Measurements from ENCODE around the gene NMNAT3.

NMNAT3 gene

DNA sequence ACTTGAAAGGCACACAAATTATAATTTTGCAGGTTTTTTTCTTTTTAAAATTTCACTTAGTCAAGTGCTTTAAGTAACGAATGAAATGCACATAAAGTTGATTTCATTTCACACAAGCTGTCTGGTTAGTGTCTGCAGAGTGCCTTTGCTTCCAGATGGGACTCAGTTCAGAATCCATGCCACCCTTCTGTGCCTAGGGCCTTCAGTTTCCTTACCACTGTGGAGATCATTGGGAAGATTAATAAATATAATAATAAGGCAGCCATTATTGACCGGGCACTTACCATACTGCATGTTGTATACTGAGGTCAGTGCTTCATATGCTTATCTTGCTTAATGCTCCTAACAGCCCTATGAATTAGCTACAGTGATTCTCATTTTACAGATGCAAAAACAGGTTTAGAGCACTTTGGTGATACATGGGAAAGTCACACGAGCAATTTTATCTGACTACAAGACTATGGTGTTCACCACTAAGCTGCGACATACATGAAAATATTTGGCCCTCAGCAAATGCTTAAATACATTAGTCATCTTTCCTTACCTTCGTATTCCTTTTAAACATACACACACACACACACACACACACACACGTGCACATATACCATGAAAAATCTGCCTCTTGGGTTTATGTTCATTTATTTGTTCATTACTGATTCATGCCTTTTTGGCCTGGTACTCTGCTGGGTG, 3.1 kb downstream of the NMNAT3 start:
- DNase-seq = no peak

DNA sequence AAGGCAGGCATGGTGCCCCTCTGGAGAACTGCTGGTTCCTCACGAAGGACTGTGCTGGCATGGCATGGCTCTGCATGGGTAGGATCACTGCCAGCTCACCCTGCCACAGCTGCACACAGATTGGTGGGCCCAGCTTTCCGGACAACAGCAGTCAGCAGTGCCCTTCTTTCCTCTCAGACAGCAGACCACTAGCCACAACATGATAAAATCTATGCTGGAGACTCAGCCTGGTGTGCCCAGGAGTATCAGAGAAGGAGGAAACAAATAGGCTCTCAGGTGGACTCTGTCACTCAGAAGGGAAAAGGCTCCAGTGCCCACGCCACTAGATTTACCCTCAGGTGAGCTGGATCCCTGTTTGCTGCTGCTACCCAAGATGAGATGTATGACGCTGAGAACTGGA, 4.9 kb downstream of the NMNAT3 start:
- DNase-seq = no peak

DNA sequence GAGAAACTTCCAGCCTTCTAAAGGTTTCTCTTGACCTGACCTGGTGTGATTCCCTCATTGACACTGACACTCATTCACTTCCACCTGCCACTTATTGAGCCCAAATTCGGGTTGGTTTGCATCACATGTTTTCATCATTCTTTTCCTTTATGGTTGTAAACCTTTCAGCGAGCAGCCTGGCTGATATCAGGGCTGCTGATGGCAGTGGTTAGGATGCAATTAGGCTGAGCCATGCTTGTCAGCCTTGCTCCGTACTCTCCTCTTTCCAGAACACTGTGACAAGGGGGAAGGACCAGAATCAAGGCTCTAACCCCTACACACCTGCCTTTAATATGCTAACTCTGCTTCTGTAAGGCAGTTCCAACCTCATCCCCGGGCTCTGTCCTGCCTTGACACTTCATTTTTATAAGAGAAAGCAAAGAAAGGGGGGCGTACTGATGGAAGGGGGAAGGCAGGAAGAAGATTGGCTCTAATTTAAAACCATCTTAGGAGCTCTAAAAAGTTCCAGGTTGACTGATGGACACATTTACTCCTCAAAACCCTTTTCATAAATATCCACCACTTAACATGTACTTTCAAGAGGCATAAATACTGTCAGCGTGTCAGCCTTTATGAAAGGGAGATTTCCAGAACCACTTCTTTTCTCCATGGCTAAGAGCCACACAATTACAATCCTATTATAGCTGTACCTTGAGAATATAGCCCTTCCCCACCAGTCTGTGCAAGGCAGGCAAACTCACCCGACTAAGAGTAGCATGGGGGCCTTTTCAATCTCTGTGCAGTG, 5.7 kb downstream of the NMNAT3 start:
- DNase-seq = no peak

DNA sequence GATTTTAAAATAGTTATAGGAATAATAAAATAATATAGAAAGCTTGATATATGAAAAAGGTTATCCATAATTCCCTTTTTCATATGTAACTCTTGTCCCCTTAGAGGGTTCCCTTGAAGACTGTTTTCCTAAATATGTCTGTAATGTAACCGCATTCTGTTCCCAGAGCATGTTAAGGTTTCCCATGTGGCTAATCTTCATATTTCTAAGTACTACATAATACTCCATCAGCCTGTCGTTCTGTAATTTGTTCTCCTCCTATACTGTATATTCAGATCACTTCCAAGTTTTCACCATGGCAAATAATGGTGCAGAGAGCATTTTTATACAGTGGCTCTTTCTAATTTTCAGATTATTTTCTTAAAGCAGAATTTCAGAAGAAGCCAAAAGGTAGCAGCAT, 6.7 kb downstream of the NMNAT3 start:
- no peak for DNase-seq

DNA sequence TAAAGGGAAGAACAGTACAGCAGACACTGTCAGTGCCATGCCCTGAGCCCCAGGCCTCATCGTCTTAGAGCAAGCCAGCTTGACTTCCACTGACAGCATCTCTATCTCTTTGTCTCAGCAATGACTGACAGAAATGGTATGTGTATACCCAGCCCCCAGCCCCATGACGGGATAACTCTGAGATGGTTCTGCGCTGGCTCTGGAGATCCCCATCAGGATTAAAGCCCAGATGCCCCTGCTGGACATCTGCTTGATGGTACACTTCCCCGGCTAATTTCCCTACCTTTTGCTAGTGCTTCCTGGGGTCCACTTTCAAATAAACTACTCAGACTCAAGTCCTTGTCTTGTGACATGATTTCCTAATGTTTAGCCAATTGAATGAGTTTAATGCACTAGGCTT, 7.6 kb downstream of the NMNAT3 start:
- no peak for DNase-seq

DNA sequence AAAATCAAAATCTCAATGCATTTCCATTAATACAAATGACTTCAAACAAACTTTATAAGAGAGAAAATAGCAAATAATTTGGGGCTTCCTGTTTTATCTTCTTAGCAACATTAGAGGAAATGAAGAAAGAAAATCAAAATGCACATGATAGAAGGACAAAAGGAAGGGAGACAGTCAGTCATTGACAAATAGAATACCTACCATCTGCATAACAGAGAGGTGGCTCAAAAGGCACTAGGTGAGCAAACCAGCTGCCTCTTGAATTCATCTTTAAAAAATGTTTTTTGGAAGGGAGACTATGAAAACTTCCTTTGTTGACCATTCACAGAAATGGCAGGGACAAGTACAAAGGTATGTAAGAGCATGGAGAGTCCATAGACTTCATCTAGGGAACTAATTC, 9.4 kb downstream of the NMNAT3 start:
- no peak for DNase-seq

DNA sequence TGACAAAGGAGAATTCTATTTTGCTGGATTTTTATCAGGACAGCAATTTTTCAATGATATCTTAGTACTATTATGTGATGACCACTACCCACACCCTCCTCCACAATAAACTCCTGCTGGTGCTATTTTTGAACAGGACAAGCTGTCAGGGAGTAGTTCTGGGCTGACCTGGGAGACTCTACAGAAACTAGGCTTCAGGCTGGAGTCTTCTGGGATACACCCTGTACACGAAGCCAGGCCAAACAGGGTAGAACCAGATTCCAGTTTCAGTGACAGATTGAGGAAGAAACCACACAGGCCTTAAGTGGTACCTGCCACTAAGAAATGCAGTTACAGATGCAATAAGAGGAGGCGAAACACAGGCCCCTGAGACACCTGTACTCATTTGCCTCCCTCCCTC, 12.8 kb downstream of the NMNAT3 start:
- no peak for DNase-seq

DNA sequence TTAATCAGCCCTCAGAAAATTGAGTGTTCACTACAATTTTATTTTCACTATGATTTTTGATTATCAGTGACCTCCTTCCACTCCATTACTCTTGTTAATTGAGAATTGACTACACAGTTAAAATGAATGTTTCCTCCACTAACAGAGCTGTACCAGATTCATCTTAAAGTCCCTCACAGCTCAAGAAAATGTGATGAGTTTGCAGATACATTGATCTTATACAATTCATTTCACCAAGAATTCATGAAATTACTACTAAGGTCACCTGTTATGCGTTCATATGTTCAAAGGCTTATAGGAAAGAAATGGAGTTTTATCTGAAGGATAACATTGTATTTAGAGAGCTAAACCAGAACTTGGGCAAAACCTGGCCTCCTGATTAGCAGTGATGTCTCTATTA, 17.5 kb downstream of the NMNAT3 start:
- no peak for DNase-seq

DNA sequence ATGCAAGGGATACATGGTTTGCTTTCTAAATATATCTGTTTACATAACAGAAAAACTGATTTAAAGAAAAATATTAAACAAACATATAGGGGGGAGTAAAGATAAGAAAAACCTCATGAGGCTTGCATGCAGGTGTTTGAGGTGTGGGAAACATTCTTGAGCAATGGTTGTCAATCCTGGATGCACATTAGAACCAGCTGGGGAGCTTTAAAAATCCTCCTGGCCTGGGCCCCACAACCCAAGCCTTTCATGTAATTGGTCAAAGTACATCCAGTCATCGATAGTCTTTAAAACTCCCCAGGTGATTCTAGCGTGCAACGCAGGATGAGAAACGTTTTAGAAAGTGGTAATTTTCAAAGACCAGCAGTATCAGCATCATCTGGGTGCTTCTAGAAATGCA, 18.3 kb downstream of the NMNAT3 start:
- no peak for DNase-seq

DNA sequence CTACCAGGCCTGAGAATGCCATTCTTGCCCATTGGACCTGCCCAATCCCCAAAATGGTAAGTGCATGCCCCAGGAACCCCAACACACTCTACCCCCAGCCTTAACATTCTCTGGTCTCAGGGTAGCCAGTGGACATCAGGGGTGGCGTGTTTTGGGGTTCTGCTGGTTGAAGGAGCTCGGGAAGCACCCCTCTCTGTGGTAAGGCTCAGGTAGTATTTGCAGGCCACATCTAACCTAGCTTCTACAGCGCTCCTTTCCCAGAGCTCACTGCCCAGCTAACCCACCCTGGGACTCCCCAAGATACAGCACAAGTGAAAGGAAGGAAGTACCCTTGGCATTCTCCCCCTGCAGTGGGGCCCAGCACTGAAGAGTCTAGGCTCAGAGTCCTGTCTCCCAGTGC, 19.8 kb downstream of the NMNAT3 start:
- DNase-seq = no peak

DNA sequence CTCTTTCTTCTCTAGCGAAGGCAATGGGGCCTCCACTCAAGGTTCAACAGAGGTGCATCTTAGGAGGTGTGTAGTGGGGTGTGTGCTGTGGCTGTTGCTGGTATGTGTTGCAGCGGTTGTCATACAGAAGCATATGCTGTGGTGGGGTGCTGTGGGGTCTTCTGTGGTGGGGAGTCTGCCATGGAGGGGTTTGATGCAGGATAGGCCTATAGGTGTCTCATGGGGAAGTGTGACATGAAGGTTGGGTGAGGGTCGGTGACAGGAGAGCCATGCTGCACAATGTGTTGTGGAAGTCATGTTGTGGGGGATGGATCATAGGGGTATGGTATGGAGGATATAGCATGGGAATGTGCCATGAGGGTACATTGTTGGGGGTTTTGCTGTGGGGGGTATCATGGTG, 20.3 kb downstream of the NMNAT3 start:
- no peak for DNase-seq

DNA sequence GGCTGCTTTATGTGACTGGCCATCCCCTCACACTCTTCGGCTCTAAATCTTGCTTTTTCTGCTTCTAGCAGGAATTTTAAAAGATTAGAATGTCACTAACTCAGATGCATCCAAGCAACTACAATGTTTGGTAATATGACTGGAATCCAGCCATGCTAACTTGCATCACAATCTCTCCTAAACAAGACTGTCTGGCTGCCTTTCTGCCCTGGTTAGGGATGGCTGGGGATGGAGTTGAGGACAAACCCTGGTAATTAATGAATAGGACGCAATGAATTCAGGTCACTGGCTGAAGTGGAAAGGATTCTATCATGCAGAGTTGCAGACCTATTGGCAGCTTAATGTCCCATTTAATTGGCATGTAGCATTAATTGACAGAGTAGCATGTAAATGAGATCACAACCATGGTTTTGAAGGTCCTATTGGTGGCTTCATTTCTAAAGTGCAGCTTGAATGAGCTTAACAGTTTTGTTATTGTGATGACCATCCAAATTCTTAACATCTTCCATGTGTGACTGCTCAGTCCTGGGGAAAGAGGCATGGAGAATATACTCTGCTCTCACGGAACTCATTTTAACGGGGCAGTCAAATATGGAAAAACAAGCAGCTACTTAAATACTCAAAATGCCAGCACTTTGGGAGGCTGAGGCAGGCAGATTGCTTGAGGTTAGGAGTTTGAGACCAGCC, 21.7 kb downstream of the NMNAT3 start:
- no peak for DNase-seq

DNA sequence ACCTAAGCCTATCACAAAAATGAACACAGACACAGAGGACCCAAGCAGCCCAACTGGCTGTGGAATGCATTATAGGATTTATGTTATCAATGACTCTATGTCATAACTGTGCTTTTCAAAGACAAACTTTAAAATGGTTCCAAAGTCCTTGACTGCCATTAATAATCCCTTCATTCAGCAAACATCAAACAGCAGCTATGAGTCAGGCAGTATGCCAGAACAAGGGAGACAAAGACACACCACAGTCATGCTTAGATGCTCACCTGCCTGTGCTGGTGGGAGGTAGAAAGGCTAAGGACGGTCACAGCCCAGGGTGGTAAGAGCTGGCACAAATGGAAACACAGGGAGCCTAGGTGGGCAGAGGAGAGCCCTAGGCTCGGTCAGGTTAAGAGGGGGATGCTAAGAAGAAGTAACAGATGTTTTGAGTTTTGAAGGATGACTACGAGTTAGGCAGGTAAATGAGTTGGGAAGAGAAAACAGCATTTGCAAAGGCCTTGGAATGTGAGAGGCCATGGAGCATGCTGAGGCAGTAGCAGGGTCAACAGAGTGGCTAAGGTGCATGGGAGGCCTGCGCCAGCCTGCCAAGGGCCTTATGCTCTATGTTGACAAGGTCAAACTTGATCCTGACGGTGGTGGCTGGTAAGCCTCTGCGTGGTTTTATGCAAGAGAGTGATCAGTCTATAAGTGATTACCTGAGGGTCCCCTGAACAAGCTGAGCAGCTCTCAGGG, 23.0 kb downstream of the NMNAT3 start:
- no peak for DNase-seq

DNA sequence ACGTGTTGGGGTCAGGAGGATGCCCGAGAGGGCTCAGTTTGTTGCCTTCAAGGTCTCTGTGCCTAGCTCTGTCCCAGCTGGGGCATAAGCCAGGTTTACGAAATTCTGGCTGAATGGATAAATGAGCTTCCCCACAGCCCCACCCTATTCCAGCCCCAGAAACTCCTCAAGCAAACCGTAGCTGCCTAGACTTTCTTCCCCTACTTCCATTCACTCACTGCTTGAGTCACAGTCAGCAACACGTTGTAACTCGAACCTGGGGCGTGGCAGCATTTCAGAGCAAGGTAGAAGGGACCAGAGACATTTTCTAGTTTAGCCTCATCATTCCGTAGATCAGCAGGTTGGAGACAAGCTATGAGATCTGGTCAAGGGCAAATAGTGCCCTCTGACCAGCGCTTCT, 24.2 kb downstream of the NMNAT3 start:
- no peak for DNase-seq

DNA sequence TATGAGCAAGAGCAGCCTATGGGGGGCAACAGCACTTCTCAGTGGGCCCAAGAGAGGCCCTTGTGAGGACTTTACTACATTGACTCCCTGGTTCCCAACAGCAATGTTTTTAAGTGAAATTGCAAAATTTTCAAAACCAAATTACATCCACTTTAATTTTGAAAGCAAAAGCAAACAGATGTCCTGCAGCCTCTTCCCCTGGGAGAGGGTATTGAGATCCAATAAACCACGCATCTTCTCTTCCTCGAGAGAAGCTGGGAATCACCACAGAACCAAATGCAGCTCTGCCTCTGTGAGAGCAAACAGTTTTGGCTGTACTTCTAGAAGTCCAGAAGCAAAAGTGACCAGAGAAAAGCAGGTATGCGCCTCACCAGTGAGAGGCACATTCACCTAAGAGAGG, 25.2 kb downstream of the NMNAT3 start:
- DNase-seq = no peak

DNA sequence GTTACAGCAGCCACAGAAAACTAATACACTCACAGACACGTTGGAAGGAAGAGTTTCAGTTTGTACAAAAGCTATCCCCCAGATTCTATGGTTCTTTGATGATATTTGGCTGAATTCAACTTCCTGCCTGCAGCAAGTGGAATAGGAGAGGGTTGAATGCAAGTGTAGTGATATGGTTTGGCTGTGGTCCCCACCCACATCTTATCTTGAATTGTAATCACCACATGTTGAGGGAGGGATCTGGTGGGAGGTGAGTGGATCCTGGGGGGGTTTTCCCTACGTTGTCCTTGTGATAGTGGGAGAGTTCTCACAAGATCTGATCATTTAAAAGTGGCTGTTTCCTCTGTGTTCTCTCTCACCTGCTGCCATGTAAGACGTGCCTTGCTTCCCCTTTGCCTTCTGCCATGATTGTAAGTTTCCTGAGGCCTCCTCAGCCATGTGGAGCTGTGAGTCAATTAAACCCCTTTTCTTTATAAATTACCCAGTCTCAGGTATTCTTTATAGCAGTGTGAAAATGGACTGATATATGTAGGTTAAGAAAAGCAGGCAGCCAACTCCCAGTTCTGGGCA, 29.8 kb downstream of the NMNAT3 start:
- DNase-seq = no peak

DNA sequence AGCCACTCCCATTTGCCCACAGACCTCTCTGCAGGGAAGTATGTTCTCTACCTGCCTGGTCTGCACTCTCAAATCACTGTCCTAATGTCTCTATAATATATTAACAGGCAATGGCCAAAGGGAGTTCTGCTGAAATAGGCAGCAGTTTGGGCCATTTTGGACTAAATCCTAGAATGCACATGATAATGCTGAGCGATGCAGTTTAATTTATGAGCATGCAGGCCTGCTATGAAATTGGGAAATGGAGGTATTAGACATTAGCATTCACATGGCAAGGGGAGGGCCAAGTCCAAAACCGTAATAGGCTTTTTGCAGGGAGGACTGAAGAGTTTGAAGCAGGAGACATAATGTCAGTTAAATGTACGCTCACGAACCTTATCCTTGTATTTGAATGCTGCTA, 31.3 kb downstream of the NMNAT3 start:
- DNase-seq = no peak

DNA sequence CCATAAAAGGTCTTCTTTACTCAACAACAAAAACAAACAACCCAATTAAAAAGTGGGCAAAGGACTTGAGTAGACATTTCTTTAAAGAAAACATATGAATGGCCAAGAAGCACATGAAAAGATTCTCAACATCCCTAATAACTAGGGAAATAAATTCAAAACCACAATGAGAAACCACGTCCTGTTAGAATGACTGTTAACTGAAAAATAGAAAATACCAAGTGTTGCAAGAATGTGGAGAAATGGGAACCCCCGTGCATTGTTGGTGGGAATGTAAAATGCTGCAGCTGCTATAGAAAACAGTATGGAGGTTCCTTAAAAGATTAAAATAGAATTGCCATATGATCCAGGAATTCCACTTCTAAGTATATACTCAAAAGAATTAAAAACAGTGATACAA, 34.8 kb downstream of the NMNAT3 start:
- no peak for DNase-seq

DNA sequence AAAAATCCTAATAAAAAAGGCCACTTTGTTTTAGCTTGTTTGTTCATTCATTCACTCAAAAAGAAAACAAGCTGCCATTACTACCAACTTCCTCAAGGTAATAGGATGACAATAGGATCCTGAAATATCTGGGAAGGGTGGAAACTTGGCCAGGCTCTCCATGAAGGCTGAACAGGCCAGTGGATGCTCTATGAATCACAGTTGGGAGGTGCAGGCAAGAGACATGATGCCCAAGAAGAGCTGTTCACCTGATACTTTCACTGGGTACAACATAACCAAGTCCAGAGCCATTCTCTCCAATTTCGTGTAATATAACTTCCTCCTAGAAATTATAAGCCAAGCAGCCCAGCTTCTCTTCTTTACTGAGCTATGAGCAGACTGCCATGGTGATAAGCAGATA, 37.3 kb downstream of the NMNAT3 start:
- no peak for DNase-seq

DNA sequence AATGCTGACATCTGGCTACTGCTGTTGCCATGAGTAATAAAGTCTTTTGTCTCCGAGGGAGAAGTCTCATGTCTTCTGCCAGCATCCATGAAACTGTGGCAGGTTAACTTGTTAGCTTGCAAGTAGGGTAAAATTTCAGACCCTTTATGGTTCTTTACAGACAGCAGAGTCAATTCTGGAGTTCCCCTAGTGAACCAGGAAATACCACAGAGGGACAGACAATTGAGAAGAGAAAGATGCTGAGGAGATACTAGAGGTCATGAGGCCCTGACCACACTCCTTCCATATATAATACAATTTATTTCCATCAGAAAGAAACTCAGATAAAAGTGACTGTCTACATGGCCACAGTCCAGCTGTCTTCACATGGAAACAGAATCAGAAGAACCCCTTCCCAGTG, 38.1 kb downstream of the NMNAT3 start:
- no peak for DNase-seq

DNA sequence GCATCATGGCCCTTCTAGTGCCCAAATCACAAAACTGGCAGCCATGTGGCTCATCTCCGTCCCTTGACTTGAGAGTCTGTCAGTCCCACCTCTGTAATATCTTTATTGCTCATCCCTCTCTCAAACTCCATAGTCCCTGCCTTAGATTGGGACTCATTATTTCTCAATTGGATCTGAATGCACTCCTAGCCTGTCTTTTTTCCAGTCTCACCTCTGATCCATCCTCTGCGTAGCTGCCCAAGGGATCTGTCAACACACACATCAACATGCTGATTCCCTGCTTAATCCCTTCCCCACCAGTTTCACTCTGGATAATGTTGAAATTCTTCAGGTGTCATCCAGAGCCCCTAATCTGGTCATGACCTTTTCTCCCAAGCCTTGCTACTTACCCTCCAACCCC, 39.3 kb downstream of the NMNAT3 start:
- no peak for DNase-seq

DNA sequence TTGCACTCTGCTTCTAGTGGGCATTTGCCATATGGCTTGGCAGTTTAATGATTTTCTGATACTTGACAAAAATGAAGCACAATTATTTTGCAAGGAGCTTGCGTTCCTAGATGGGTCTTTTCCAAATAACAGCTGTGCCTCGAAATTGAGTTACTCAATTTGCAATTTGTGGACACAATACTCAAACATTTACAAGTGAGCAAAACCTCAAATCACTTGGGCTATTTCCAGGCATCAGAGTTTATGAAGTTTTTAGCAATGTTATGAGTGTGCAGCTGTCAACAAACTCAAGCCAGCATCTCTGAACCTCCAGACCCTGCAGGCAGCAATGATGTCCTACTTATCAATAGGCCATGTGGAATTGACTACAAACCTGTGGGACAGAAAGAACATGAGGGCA, 41.3 kb downstream of the NMNAT3 start:
- no peak for DNase-seq

DNA sequence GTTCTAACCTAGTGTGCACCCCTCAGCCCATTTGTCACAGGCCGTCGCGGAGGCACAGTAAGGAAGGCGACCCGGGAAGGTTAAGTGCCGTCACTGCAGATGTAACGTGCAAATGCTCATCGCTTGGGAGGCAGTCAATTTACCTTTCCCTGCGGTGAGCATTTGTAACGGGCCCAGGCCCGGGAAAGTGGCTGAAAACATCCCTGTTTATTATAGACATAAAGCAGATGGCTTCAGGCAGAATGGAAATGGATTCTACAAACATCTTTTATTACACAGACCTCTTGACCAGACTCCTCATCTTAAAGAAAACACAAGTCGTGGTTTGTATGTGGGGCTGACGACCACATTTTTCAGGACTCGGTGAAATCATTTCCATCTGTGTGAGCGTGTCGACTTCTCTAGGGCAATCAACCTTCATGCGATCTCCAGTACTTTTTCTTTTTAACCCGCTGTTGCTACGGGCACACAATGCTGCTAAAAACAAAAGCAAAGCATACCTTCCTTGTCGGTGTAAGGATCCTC, 43.6 kb downstream of the NMNAT3 start:
- no peak for DNase-seq

All from 8988T (cell line).